Stimulated activated CD4-positive, alpha-beta T cell treated with anti-CD3 and anti-CD28 coated beads, Interleukin-12 subunit alpha, Interleukin-12 subunit beta, amount 100 ng/mL, for 48 hours (primary cell): ENCODE measurements around the gene SORCS2.
"Not testable (repeated sequence)": the region's sequence is repeated elsewhere in the genome, so short reads cannot be mapped to it uniquely, and the experiment has no call there.

Experiments
- DNase-seq, 3 donors: peaks; one replicate each; pipeline ENCODE4 v3.0.0-alpha.2; 2020; ENCODE audit warnings: low read depth in 2 of 3, low spot score in 1 of 3

Gene SORCS2

GRCh38 chr4:7199129-7199725 is 6.9 kb downstream of the SORCS2 start:
- DNase-seq, result no peak

GRCh38 chr4:7199771-7200441 is 7.6 kb downstream of the SORCS2 start:
- no peak for DNase-seq

GRCh38 chr4:7200801-7201200 is 8.5 kb downstream of the SORCS2 start:
- no peak for DNase-seq

- no peak for DNase-seq
Measured at GRCh38 chr4:7201420-7202305, 9.3 kb downstream of the SORCS2 start.

- no peak for DNase-seq
Measured at GRCh38 chr4:7202411-7202810, 10.1 kb downstream of the SORCS2 start.

- no peak for DNase-seq
Measured at GRCh38 chr4:7204656-7205387, 12.5 kb downstream of the SORCS2 start.

- DNase-seq, result no peak
Measured at GRCh38 chr4:7206385-7206784, 14.0 kb downstream of the SORCS2 start.

GRCh38 chr4:7206911-7207567 is 14.7 kb downstream of the SORCS2 start:
- DNase-seq, result no peak

GRCh38 chr4:7207628-7208231 is 15.4 kb downstream of the SORCS2 start:
- no peak for DNase-seq

GRCh38 chr4:7208509-7209451 is 16.4 kb downstream of the SORCS2 start:
- no peak for DNase-seq

GRCh38 chr4:7209699-7210098 is 17.4 kb downstream of the SORCS2 start:
- DNase-seq, result no peak

- DNase-seq, result no peak
Measured at GRCh38 chr4:7210824-7211223, 18.5 kb downstream of the SORCS2 start.

- DNase-seq, result no peak
Measured at GRCh38 chr4:7212101-7212674, 19.9 kb downstream of the SORCS2 start.

- no peak for DNase-seq
Measured at GRCh38 chr4:7212921-7213320, 20.6 kb downstream of the SORCS2 start.

- no peak for DNase-seq
Measured at GRCh38 chr4:7213807-7214206, 21.5 kb downstream of the SORCS2 start.

GRCh38 chr4:7214359-7214758 is 22.0 kb downstream of the SORCS2 start:
- no peak for DNase-seq

GRCh38 chr4:7215187-7215586 is 22.8 kb downstream of the SORCS2 start:
- not testable (repeated sequence) for DNase-seq

- DNase-seq, result no peak
Measured at GRCh38 chr4:7217039-7217438, 24.7 kb downstream of the SORCS2 start.
